Measurements from ENCODE around the gene PPP1R17.

Gene PPP1R17

GRCh38 chr7:31687024-31687748 is at the start of gene PPP1R17:
Gene PPP1R17, plus strand, starts transcription at chr7:31687215. Its CDS starts 5,227 bp downstream, at chr7:31692442.
- no peak for DNase-seq

GRCh38 chr7:31640381-31640780 is 46.6 kb upstream of the PPP1R17 start:
- DNase-seq = no peak

GRCh38 chr7:31642681-31643115 is 44.3 kb upstream of the PPP1R17 start:
- no peak for DNase-seq

- no peak for DNase-seq
These were observed 40.1 kb upstream of the PPP1R17 start for GRCh38 chr7:31646942-31647341.

DNA sequence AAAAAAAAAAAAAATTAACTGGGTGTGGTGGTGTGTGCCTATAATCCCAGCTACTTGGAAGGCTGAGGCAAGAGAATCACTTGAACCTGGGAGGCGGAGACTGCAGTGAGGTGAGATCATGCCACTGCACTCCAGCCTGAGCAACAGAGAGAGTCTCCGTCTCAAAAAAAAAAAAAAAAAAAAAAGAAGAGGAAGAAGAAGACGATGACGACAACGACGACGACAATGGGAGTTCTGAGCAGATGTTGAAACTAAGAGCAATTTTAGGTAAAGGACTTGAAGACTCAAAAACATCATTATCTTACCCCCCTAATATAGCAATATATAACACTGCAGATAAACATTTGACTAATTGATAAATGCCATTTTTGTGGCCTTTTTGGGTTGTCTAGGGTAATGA is 39.5 kb upstream of the PPP1R17 start:
- DNase-seq = no peak

- DNase-seq = no peak
These were observed 38.7 kb upstream of the PPP1R17 start for GRCh38 chr7:31648288-31648687.

- no peak for DNase-seq
These were observed 38.1 kb upstream of the PPP1R17 start for GRCh38 chr7:31648880-31649279.

GRCh38 chr7:31651234-31652062 is 35.6 kb upstream of the PPP1R17 start:
- DNase-seq = no peak

GRCh38 chr7:31652063-31652326 is 35.0 kb upstream of the PPP1R17 start:
- DNase-seq = no peak

GRCh38 chr7:31663072-31663471 is 23.9 kb upstream of the PPP1R17 start:
- DNase-seq = no peak

DNA sequence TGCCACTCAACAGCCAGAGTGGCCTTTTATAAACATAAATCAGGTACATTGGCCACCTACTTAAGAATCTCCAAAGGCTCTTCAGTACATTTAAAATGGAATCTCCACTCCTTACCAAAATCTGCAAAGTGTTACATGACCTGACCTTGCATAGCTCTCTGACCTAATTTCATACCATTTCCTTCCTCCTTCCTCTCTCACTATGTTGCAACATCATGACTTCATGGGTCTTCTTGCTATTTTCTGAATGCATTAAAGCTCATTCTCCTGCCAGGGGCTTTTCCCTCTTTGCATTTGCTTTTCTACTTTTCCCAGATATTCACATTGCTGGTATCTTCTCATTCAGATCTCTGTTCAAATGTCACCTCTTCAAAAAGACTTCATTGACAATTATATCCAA is 22.1 kb upstream of the PPP1R17 start:
- DNase-seq = no peak

GRCh38 chr7:31665546-31665945 is 21.5 kb upstream of the PPP1R17 start:
- DNase-seq = no peak

- no peak for DNase-seq
These were observed 17.6 kb upstream of the PPP1R17 start for GRCh38 chr7:31669461-31669860.

DNA sequence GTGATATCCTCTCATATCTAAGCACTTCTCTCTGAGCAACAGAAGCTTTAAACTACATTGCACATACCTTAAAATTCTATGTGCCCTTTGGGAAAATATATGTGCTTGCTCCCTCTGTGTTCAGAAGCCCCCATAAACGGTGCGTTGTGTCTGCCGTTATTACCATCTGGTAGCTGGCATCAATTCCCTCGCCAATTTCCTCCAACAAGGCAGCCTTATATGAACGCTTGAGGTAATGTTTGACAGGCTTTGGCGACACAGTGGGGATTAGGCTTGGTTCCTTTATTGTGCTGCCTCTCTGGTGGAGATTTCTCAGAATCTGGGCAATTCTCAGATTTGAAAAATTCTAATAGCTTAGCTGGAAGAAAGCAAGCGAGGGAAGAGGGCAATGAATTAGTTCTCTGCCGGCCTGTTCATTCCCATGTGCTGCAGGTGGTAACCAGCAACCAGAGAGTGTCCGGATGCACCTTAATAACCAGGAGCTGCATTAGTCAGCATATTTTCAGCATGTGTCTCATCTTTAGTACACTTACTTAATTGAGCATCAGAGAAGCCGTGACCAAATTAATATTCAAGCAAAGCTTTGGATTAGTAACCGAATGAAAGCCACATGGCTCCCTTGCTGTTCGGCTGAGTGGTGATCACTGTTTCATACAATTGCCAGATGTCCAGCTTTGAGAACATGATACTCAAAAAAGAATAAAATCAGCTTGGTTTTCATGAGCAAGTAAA is 7.3 kb upstream of the PPP1R17 start:
- DNase-seq = no peak

GRCh38 chr7:31683445-31684225 is 3.4 kb upstream of the PPP1R17 start:
- DNase-seq = no peak

DNA sequence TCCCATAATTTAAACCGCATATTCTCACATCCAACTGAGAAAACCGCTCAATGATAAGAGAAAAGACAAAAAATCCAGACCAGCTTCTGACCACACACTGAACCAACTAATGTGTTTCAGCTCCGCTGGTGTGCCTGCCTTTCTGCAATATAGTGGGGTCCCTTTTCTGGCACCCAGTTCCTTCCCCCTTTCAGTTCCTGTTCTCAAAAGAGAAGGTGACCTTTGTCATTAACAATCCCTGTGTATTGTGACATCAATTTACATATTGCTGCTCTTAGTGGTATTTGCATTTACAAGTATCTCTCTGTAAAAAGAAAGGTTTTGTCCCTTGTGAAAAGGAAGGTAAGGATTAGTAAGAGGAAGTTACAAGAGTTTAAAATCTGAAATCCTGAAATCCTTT is 1.4 kb downstream of the PPP1R17 start:
- DNase-seq = no peak

DNA sequence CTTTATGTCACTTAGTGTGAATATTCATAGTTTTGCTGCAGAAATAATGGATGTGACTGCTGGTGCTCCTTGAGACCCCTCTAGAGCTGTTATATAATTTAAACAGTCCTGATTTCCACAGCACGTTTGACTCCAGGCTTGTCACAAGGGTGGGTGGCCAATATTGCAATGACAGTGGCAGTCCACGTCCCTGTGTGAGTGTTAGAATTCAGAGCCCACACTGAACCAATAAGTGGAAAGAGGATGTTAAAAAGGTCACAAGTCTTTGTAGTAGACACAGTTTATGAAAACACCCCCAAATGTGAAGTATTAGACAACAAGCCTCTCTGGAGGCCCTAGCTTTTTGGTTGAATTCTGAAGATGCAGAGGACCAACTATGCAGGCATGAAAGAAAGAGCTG is 2.0 kb downstream of the PPP1R17 start:
- no peak for DNase-seq

GRCh38 chr7:31690935-31691334 is 3.9 kb downstream of the PPP1R17 start:
- no peak for DNase-seq

GRCh38 chr7:31692451-31692850 is 5.4 kb downstream of the PPP1R17 start:
- DNase-seq = no peak

GRCh38 chr7:31692871-31693270 is 5.9 kb downstream of the PPP1R17 start:
- no peak for DNase-seq

- no peak for DNase-seq
These were observed 9.0 kb downstream of the PPP1R17 start for GRCh38 chr7:31695859-31696614.

DNA sequence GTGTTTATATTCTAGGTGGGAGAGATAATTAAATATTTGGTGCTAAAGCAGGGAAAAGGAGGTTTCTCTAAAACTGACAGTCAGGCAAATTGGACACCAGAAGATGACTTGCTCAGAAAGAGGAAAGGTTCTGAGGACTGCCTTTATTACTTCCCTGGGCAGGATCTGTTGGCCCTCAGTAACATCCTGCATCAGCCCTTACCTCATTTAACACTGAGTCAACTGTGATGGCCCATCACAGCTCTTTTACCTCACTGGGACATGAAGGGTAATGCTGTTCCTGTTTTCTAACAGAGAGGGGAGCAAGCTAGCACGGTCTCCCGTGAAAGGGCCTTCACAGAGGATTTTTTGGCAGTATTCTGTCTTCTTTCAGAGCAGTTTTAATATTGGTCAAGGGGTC is 12.0 kb downstream of the PPP1R17 start:
- no peak for DNase-seq
